Mesenteric fat pad (tissue), 1 donor: ENCODE measurements around the gene AP1S3. TPM values are rescaled to one million over a fixed set of nuclear protein-coding genes. Genes with fewer than 3 reads are reported as not detected.
"Not testable (repeated sequence)": the region's sequence is repeated elsewhere in the genome, so short reads cannot be mapped to it uniquely, and the experiment has no call there.

Source experiments
- DNase-seq: peaks from one replicate; pipeline ENCODE4 v3.0.0-alpha.2; 2020; ENCODE audit warnings: low spot score
- long read RNA-seq: library from polyadenylated mRNA; unstranded; transcript quantifications from one replicate; pipeline ENCODE4 v2.0.0, GENCODE V29; 2020
- total RNA-seq: library from RNA; stranded (reverse); fragmentation: NEBNext Ultra II Directional; extraction: Animal tissue kit (Norgen Biotek cat#: 25700); gene quantifications from one replicate; pipeline ENCODE4 v1.2.1, GENCODE V29; 2021
- donor health status: DM: yes; HTN: yes; CAD: no.

AP1S3 gene
- total RNA-seq, result 0.61 TPM
- long read RNA-seq, partial matches to known transcripts, result 0 of 2 reads
- long read RNA-seq, other reads (novel, unspliced or antisense), result 2 of 2 reads

DNA sequence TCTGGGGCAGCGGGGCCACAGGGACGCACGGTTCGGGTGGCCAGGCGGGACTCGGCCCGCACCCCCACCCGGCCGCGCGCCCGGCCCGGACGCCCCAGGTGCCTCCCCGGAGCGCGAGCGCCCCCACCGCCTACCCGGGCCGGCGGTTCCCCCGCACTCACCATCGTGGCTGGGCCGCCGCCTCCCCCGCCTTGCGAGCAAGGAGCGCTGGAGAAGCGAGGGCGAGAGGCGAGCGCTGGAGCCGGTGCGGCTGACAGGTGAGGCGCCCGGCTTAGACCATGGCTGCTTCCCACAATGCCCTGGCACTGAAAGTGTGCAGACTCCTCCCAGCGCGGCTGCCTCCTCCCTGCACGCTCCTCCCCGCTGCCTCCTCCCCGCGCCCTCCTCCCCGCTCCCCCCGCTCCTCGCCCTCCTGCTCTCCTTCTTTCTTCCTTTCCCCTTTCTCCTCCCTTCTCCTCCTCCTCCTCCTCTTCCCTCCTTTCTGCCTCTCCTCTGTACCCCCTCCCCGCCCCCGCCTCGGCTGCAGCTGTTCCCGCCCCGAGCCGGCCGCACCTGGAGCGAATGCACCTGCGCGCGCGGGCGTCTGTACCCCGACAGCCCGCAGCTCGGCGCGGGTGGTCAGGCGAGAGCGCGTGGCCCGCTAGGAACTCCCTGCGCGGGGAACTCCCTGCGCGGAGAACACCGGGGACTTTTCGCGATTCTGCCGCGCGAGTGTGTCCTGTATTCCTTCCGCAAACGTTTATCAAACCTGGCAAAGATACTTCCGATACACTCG lies at the start of gene AP1S3:
TSS of gene AP1S3 (minus strand) at position 296 of the 775 bp plus-strand sequence. CDS start at position 164, 132 bp downstream.
- peak; percentile 89 for DNase-seq

DNA sequence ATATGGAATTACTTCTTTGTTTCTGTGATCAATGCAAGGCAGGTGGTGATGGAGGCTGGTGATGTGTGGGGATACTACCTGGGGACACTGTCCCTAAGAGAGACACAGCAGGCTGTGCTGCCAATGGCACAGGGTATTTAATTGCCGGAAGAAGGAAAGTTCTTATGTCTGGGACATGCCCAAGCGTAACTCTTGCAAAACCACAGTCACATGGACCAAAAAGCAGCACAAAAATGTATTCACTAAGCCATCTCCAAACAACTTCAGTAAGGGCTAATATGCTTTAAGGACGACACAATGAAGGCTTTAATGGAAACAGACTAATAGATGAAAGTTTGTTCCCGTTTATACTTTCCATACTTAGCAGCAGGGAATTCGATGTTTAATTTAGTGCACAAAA lies 49.7 kb upstream of the AP1S3 start:
- no peak for DNase-seq

DNA sequence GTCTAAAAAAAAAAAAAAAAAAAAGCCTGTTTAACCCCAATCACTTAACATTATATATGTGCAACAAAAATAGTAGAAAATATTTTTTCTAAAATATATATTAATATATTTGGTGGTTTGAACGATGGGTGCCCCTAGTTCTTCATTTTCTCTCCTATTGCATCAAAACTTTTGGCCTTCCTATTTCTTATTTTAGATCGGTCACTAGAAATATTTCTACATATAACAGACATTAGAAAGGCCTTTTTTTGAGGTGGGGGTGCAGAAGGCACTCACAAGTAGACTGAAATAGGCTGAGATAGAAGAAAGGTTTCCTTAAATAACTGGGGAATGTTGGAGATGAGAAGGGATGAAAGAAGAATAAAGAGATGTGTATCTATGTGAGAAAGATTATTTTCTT lies 49.3 kb upstream of the AP1S3 start:
- no peak for DNase-seq

DNA sequence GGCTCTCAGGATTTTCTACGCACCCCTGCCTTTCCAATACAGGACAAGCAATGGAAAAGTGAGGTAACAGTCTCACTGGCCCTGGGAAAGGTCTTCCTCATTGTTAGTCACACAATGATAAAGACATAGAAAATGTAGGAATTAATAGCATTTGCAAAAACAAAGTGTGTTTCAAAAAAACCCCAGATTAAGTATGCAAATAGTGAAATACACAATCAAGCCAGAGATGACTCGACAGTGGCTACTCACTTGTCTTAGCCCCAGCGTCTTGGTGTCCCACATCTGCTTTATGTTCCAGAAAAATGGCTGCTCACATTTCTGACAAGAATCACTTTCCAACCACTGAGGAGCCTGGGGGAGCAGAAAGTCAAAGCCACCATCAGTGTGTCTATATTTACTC lies 47.0 kb upstream of the AP1S3 start:
- DNase-seq, result no peak

DNA sequence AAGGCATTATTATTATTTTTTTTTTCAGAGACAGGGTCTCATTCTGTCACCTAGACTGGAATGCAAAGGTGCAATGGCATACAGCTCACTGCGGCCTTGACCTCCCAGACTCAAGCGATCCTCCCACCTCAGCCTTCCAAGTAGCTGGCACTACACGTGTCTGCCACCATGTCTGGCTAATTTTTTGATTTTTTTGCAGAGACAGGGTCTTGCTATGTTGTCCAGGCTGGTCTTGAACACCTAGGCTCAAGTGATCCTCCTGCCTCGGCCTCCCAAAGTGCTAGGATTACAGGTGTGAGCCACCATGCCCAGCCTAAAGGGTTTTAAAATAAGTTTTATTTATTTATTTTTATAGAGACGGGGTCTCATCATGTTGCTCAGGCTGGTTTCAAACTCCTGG lies 45.3 kb upstream of the AP1S3 start:
- DNase-seq, result no peak

DNA sequence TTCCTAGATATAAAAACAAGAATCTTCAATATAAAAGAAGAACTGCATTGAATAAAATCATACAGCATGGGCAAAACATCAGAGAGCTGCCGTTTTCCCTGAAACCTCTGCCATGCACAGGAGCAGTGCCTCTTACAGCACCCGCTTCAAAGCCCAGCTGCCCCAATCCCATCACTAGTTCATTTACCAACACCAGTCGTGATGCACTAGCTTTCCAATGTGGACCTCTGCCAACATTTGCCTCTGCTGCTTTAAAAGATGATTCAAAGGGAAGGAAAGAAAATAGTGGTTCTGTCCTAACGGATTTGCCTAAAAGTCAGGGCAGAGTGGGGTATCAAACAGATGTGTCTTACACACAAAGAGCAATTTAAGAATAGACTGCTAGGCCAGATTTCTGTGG lies 43.4 kb upstream of the AP1S3 start:
- no peak for DNase-seq

DNA sequence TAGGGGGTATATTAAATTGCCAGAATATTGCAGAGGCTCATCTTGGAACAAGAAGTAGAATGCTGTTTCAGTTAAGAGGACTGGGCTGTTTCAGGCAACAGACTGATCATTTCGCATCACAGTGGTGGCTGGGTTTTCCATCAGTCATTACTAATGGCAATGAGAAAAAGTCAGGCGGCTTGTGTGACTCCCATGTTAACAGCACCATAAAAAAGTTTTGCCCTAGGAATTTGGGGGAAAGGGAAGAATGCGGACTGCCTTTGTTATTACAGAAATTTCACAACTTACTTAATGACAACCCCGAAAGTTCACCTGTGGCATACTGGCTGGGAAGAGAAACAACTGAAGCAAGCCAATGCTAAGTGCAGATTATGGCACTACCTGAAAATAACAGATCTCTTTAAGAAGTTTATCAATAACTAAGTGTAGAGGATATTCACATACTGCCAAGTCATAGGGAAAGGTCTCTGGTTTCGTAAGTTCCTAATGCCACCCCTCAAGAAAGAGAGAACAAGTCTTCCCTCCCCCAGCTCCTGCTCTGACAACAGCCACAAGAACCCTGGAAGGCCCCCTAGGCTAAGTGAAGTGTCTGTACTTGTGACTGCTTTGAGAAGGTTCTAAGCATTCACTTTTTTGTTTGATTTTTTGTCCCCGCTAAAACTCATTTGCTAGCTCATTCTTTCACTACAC lies 40.5 kb upstream of the AP1S3 start:
- no peak for DNase-seq

DNA sequence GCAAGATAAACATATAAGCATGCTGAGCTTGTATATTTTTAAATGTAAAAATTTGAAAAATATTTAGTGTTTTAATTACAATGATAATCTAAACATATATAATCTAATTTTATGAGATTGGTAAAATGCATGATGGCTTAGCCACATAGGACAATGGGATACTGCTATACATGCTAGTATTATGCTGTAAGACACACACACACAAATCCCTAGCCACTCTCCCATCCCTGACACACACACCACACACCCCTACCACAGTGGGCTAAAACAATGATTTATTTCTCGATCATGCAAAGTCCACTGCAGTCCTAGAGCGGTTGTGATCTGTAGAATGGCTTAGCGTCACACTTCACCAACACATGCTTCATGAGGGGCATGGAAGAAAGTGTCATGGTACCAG lies 36.3 kb upstream of the AP1S3 start:
- no peak for DNase-seq

DNA sequence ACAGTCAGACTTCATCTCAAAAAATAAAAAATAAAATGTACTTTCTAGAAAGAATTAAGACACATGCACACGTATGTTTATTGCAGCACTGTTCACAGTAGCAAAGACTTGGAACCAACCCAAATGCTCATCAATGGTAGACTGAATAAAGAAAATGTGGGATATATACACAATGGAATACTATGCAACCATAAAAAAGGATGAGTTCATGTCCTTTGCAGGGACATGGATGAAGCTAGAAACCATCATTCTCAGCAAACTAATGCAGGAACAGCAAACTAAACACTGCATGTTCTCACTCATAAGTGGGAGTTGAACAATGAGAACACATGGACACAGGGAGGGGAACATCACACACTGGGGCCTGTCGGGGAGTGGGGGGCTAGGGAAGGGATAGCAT lies 35.4 kb upstream of the AP1S3 start:
- not testable (repeated sequence) for DNase-seq

DNA sequence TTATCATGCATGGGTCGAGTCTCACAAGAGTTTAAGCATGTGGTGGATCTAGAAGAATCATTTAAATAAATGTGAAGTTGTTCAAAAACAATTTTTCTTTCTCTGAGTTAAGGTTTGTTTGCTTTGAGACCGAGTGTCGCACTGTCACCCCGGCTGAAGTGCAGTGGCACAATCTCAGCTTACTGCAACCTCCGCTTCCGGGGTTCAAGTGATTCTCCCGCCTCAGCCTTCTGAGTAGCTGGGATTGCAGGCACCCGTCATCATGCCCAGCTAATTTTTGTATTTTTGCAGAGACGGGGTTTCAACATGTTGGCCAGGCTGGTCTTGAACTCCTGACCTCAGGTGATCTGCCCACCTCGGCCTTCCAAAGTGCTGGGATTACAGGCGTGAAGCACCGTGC lies 34.3 kb upstream of the AP1S3 start:
- not testable (repeated sequence) for DNase-seq

DNA sequence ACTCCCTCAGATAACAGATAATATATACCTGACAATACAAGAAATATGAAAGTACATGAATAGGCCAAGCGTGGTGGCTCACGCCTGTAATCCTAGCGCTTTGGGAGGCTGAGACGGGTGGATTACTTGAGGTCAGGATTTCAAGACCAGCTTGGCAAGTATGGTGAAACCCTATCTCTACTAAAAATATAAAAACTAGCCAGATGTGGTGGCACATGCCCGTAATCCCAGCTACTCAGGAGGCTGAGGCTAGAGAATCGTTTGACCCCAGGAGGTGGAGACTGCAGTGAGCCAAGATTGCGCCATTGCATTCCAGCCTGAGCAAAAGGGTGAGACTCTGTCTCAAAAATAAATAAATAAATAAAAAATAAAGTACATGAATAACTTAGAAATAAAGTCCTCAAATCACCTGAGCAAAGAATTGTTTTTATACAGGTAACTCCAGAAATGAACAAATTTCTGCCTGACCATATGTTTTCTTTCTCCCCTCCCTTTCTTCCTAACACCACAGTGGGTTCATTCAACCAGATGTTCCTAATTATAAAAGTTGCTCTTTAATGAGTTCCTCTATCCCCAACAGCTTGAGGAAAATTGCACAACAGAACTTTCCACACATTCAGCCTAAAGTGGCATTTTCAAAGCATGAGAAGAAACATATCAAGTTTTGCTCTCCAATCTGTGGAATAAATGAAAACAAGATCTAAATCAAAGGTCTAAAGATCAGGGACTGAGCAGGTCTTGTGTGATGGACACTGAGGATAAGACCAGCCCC lies 33.6 kb upstream of the AP1S3 start:
- DNase-seq, result no peak

DNA sequence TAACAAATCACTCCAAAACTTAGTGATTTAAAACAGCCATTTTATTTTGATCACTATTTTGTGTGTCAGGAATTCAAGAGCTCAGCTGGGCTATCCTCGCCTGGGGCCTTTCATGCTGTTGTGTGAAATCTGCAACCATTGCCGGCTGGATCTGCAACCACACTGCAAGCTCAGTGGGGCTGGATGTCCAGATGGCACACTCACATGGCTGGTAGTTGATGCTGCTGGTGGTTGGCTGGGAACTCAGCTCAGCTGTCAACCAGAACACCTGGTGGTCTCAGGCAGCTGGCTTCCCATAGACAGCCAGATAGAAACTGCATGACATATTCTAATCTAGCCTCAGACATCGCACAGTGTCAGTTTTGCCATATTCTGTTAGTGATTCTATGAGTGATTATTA lies 30.6 kb upstream of the AP1S3 start:
- no peak for DNase-seq

DNA sequence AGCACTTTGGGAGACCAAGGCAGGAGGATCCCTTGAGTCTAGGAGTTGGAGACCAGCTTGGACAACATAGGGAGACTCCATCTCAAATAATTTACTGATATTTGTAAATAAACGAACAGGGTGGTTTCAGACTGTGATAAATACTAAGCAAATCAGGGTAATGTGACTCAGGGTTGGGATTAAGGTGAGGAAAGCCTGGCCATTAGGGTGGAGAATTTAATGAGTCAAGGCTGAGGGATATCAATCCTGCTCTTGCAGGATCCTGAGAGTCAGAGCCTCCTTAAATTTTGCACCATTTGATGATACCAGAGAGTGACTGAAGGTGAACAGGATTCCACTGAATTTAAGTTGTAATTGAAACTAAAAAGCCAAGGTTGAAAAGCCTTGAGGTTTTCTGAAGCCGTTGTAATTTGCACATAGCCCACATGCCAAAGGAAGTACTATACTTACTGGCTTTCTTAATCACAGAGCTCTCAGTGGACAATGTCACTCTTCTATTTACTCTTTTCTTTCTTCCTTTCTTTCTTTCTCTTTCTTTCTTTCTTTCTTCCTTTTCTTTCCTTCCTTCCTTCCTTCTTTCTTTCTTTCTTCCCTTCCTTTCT lies 28.6 kb upstream of the AP1S3 start:
- DNase-seq, result no peak

DNA sequence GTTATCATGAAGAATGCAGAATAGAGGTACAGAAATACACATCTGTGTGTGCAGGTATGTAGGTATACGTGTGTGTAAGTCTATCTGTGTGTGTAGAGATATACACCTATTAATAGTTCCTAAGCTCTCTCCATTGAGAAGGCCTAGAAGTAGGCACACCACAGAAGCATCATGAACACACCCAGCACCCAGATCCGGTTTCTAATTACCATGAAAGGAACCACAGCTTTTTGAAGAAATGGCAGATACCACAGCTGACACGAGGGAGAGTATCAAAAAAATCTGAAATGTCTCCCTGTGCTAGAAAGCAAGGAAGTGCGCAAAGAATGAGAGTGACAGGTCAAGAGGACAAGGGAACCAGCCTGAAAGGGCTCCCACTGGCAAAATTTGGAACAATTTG lies 27.7 kb upstream of the AP1S3 start:
- DNase-seq, result no peak

DNA sequence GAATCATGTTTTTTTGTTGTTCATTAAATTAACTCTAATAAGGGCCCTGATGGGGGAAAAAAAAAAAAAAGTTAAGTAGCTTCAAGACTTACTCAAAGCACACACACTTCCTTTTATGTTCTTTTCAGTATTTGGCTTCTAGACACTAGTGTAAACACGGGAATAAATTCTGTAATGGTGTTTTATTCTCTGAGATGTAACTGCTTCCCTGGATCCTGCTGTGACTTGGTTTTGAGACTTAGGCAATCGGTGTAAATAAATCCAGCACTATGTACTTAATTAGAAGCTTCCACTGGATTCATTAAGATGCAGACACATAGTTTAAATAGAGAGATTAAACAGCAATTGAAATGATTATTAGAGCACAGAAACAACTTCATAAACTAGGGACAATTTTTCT lies 26.1 kb upstream of the AP1S3 start:
- DNase-seq, result no peak

DNA sequence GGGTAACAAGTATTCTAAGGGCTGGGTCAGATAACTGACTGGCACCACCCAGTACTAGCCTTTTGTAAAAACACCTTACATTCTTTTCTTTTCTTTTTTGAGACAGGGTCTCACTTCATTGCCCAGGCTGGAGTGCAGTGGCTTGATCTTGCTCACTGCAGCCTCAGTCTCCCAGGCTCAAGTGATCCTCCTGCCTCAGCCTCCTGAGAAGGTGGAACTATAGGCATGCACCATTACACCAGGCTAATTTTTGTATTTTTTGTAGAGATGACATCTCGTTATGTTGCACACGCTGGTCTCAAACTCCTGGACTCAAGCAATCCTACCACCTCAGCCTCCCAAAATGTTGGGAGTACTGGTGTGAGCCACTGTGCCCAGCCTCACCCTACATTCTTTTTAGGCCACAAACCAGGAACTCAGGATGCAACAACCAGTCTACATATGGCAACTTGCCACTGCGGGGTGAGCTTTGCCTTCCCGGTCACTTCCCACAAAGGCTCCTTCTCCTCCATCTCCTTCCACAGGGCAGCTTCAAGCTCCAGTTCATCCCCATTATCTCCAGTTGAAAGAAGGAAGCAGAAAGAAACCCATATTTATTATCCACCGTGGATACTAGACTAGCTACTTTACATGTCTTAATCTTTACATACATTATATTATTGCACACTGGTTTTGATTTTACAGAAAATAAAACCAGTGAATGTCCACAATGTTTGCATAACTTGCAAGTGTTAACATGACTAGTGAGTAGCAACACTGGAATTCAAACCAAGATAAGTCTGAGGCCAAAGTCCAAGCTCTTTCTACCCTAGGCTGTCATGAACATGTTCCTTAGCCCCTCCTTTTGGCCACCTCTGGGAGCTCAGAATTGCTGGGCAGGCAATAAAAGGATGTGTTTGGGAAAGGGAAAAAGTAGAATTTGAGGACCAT lies 23.7 kb upstream of the AP1S3 start:
- no peak for DNase-seq

DNA sequence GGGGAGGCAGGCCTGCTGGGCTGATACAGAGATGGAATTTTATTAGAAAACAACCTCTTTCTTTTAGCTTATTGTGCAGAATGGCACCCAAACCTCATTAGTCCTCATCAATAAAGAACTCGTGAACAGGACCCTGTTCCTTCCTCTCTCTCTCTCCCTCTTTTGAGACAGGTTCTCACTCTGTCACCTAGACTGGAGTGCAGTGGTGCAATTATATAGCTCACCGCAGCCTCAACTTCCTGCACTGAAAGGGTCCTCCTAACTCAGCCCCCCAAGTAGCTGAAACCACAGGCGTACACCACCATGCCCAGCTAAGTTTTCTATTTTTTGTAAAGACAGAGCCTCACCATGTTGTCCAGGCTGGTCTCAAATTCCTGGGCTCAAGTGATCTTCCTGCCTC lies 21.7 kb upstream of the AP1S3 start:
- no peak for DNase-seq

DNA sequence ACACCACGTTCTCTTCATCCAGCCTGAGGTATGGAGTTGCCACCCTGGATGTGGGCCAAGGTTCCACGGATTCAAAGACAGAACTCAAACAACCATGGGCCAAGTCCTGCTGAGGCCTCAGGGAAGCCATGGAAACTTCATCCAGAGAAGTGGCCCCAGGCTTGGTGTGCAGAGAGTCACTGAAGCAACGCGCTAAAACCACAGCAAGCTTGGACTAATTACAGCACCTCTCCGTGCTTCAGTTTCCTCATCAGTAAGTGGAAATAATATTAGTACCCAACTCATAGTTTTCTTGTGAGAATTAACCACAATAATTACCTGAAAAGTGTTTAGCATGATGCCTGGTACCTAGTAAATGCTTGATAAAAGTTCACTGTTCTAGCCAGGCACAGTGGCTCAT lies 19.2 kb upstream of the AP1S3 start:
- DNase-seq, result no peak

DNA sequence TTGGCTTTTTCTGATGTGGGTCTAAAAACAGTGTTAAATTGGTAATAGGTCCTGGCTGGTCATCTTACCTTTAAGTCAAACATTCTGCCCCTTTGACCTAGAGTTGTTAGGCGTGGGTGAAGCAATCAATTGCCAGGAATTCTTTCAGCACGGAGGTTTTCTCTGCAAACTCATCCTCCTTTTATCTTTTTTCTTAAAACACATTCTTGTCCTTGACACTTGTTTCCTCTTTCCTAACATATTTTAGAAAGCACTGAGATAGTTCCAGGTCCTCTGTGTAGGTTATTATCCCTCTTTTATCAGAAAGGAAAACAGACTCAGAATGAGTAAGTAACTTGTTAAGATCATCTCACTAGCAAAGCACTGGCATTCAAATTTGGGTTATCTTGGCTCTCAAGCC lies 18.6 kb upstream of the AP1S3 start:
- DNase-seq, result no peak

DNA sequence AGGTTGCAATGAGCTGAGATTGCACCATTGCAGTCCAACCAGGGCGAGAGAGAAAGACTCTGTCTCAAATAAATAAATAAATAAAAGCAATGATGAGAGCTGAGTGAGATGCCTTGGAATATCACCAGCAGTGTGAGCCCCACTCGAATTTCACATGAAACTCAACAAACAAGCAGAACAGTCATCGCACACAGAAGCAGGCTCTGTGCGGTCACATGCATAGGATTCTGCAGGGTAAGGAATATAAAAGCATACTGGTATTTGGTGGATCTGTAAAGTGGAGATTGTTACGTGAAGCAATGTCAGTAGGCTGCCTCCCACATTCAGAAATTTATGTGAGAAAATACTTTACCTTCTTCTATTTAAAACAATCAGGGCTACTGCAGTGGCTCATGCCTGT lies 18.0 kb upstream of the AP1S3 start:
- no peak for DNase-seq

DNA sequence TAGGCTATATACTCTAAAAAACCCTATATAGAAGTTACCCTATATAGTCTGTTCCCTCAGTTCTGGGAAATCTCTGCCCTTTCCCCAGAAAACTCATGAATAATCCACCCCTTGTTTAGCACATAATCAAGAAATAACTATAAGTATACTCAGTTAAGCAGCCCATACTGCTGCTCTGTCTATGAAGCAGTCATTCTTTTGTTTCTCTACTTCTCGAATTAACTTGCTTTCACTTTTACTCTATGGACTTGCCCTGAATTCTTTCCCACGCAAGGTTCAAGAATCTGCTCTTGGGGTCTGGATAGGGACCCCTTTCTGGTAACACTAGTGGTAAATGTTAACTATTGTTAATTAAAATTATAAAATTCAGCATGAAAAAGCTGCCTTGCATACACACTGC lies 17.4 kb upstream of the AP1S3 start:
- DNase-seq, result no peak
